K562 treated with DMSO at 1 percent for 4 hours (cell line): ENCODE measurements around the gene VPS26A. TPM values are rescaled to one million over a fixed set of nuclear protein-coding genes. Genes with fewer than 3 reads are reported as not detected.

ENCODE experiments used
- total RNA-seq: library from RNA; unstranded; fragments of 300-600 nt; gene quantifications from 2 replicates; pipeline ENCODE4 v1.2.3, GENCODE V29; 2022; ENCODE audit not compliant: insufficient read depth

The VPS26A gene
- total RNA-seq, result 51.1 and 51.2 TPM in 2 replicates

DNA sequence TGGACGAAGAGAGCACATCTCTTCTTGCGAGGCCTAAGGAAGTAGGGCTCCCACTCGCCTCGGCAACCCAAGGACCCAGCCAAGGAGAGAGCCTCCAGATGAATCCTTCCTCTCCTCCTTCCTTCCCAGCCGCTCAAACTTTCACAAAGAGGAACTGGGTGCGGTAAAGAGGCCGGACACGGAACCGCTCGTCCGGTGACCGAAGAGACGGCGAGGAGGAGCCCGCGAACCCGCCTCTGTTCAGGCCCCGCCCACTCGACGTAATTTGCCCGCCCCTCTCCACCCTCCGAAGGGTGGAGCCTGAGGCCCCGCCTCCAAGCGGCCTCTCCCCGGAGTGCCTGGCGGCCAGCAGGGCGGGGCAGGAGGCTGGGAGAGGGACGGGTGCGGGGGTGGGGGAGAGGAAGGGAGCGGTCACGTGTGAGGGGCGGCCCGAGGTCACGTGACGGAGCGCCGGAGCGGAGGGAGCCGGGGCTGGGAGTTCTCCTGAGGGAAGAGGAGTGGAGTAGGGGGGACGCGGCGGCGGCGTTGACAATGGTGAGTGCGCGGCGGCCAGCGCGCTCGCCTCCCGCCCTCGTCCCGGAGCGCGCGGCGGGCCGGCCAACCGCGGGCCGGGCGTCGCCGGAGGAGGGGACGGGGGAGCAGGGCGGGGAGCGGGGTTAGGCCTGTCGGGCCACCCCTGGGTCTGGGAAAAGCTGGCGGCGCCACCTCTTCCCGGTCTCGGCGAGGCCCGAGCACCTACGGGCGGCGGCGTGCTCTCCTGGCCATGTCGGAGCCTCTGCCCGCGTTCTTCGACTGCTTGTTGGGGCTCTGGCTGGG, at the start of gene VPS26A:
Gene VPS26A, plus strand, starts transcription at position 432 of the 816 bp plus-strand sequence. Its CDS starts 100 bp downstream, at position 532.

DNA sequence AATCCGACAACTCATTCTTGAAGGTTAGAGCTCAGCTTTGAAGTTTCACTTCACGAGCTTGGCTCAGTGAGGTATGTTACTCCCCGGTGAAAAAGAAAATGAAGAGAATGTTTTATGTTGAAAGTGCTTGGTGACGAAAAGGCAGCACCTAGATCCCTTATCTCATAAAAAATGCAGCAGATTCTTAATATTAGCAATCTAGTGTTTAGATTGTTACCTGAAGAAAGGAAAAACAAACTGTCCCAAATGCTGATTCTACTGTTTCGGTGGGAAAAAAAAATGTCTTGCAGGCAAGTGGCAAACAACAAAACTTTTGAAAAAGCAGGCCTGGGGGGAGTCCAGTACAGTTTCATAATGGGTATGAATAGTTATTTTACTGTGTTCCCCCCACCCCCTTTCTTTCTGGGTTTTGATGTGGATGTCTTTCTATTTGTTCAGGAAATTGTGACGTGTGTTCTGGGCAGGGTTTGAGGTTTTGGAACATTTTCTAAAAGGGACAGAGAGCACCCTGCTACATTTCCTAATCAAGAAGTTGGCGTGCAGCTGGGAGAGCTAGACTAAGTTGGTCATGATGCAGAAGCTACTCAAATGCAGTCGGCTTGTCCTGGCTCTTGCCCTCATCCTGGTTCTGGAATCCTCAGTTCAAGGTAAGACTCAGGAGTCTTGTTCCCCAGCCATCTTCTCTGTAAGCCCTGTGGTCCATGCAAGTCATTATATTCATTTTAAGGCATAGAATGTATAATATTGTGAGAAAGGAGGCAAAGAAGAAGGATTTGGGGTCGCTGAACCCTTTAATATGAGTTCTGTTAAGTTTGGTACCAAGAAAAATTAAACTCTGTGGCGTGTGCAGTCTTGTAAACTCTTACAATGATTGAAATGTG, 36.1 kb upstream of the VPS26A start, which contains the start of gene SRGN:
Gene SRGN, plus strand, starts transcription at position 514 of the 881 bp plus-strand sequence. Its CDS starts 55 bp downstream, at position 569.

GRCh38 chr10:69179743-69180524, 56.0 kb downstream of the VPS26A start, which contains the start of gene SUPV3L1:
SUPV3L1 (plus strand) TSS chr10:69180234; CDS start chr10:69180292, 58 bp downstream.

DNA sequence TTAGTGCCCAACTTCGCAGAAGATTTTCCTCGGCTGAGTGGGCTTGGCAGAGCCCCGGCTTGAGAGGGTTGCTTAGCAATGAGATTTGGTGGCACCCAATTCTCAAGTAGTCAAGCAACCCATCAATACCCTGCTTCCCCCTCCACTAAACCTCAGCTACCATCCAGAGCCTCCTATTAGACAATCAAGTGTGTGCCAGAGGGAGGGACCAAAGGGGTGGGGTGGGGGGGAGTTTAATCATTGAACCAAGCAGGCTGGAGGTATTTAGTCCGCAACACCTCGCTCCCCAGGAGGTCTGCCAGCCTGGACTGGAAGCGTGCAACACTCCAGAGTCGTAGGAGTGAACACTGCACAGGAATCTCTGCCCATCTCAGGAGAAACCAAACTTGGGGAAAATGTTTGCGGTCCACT, 96.1 kb downstream of the VPS26A start, which contains the start of gene HKDC1:
Gene HKDC1, plus strand, starts transcription at position 292 of the 411 bp plus-strand sequence. Its CDS starts 104 bp downstream, at position 396.

Other genes starting within 250 kb of the VPS26A start
- 31.8 and 33.2 TPM in 2 replicates for gene DDX50, start 222.9 kb upstream of the VPS26A start, total RNA-seq
- 66.5 and 79.3 TPM in 2 replicates for gene DDX21, start 168.0 kb upstream of the VPS26A start, total RNA-seq
- 21.9 and 30.7 TPM in 2 replicates for gene KIFBP, start 135.4 kb upstream of the VPS26A start, total RNA-seq
- 163 and 179 TPM in 2 replicates for gene SRGN, start 36.1 kb upstream of the VPS26A start, total RNA-seq
- gene SUPV3L1, start 56.1 kb downstream of the VPS26A start, total RNA-seq, result 32.1 and 36.9 TPM in 2 replicates
- gene HKDC1, start 96.2 kb downstream of the VPS26A start, total RNA-seq, result 0.25 and 0.32 TPM in 2 replicates
- gene HK1, start 154.3 kb downstream of the VPS26A start, total RNA-seq, result 185 and 213 TPM in 2 replicates